ENCODE results near the gene SREBF1. TPM values are rescaled to one million over a fixed set of nuclear protein-coding genes. Genes with fewer than 3 reads are reported as not detected.

The SREBF1 gene
- total and polyA plus RNA-seq, 2 of the 4 experiments (the other 2 are of a cell fraction), result 3.4 to 20.4 TPM

- TF ChIP-seq, protein P1, sequence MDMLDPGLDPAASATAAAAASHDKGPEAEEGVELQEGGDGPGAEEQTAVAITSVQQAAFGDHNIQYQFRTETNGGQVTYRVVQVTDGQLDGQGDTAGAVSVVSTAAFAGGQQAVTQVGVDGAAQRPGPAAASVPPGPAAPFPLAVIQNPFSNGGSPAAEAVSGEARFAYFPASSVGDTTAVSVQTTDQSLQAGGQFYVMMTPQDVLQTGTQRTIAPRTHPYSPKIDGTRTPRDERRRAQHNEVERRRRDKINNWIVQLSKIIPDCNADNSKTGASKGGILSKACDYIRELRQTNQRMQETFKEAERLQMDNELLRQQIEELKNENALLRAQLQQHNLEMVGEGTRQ (IDR thresholded peaks at IDR 0.05; ENCODE audit: low read depth, low read length), result no peak
- TF ChIP-seq POLR2A (IDR thresholded peaks at IDR 0.05; ENCODE audit: low read depth, low read length), result no peak; the same call in 1 of the 2 replicates
Measured at GRCh38 chr17:17859909-17860765, 23.4 kb upstream of the SREBF1 start (continued).

GRCh38 chr17:17857496-17857895 is 20.7 kb upstream of the SREBF1 start:
- Histone ChIP-seq H2BK5ac (ENCODE audit: low read depth, low read length, poor library complexity, severe bottlenecking) (no peak overlapping the region), H4K5ac (ENCODE audit: low read depth, low read length) (no peak overlapping the region), H3K23ac (ENCODE audit: low read depth, low read length) (no peak overlapping the region), H3K9me1 (ENCODE audit: insufficient read depth, low read length) (peaks cover 5% of the 10 kb centered on the region), H3K9me3 (ENCODE audit: control insufficient read depth, insufficient read depth, low read length) (no peaks in the 10 kb centered on the region), H3K27ac (ENCODE audit: insufficient read depth, low read length) (no peak overlapping the region), H2BK15ac (ENCODE audit: low read depth, low read length) (no peak overlapping the region), H3K14ac (replicated peaks; ENCODE audit: low read depth, low read length) (no peak overlapping the region), H3K56ac (ENCODE audit: extremely low read depth, insufficient read depth, low read length) (no peak overlapping the region), H3K27me3 (ENCODE audit: control insufficient read depth, insufficient read depth, low read length) (no peaks in the 10 kb centered on the region), H4K20me1 (ENCODE audit: insufficient read depth, low read length) (no peaks in the 10 kb centered on the region), H2AK9ac (replicated peaks; ENCODE audit: low read depth, low read length, poor library complexity) (no peak overlapping the region), H3K18ac (ENCODE audit: low read depth, low read length) (no peak overlapping the region), H4K8ac (ENCODE audit: low read depth in 2 of 2, low read length in 2 of 2) (no peak overlapping the region), H3K4ac (ENCODE audit: low read depth, low read length) (no peak overlapping the region), H3K36me3 (ENCODE audit: control insufficient read depth, insufficient read depth, low read length) (peaks cover 7% of the 10 kb centered on the region), H2BK120ac (ENCODE audit: low read depth, low read length) (no peak overlapping the region), H3K4me3 (ENCODE audit: insufficient read depth, low read depth, low read length) (no peak overlapping the region), H3K9ac (ENCODE audit: low read depth, low read length) (no peak overlapping the region), H3K4me2 (ENCODE audit: low read depth, low read length) (no peak overlapping the region), H3K4me1 (ENCODE audit: control insufficient read depth, insufficient read depth, low read length) (peaks cover 6% of the 10 kb centered on the region; the same call in 1 of the 2 replicates), H4K91ac (ENCODE audit: insufficient read depth, low read depth, low read length) (no peak overlapping the region), H2AK5ac (ENCODE audit: low read depth, low read length) (no peak overlapping the region), H2BK20ac (ENCODE audit: low read depth, low read length) (no peak overlapping the region), H2AFZ (replicated peaks; ENCODE audit: low read length, poor library complexity) (no peak overlapping the region), H3K79me1 (ENCODE audit: low read depth in 1 of 2, low read length in 2 of 2) (no peaks in the 10 kb centered on the region; a peak in 1 of 4 replicates)
- ATAC-seq (ENCODE audit: low read depth), result no peak
- ChIA-PET POLR2A (ENCODE audit: unreplicated experiment) (no interaction called here), CTCF (interaction anchor here (0.6 kb wide), 1 partner anchor 121 kb away, joined by 4 read pairs; no protein-coding TSS in a partner anchor)
- no TSS peak for BruUV-seq (replicated peaks)
- dilution Hi-C loops (cut with HindIII; ENCODE audit: low sequenced_read_pairs, unreplicated experiment), result no loop called here
- intact Hi-C loops (cut with micrococcal nuclease), result no loop called here
- TF ChIP-seq MAZ (IDR thresholded peaks at IDR 0.05; ENCODE audit: borderline replicate concordance, low read depth, low read length) (no peak), RFX5 (IDR thresholded peaks at IDR 0.05; ENCODE audit: low read depth, low read length) (no peak), RAD21 (IDR thresholded peaks at IDR 0.05; ENCODE audit: low read length) (no peak), BHLHE40 (IDR thresholded peaks at IDR 0.05; ENCODE audit: low read depth, low read length) (no peak), RCOR1 (IDR thresholded peaks at IDR 0.05; ENCODE audit: insufficient replicate concordance, low read length) (no peak), MAFK (IDR thresholded peaks at IDR 0.05; ENCODE audit: low read depth, low read length) (no peak)
- TF ChIP-seq, protein P1 (IDR thresholded peaks at IDR 0.05; ENCODE audit: low read depth, low read length), result no peak
- TF ChIP-seq, protein P2, sequence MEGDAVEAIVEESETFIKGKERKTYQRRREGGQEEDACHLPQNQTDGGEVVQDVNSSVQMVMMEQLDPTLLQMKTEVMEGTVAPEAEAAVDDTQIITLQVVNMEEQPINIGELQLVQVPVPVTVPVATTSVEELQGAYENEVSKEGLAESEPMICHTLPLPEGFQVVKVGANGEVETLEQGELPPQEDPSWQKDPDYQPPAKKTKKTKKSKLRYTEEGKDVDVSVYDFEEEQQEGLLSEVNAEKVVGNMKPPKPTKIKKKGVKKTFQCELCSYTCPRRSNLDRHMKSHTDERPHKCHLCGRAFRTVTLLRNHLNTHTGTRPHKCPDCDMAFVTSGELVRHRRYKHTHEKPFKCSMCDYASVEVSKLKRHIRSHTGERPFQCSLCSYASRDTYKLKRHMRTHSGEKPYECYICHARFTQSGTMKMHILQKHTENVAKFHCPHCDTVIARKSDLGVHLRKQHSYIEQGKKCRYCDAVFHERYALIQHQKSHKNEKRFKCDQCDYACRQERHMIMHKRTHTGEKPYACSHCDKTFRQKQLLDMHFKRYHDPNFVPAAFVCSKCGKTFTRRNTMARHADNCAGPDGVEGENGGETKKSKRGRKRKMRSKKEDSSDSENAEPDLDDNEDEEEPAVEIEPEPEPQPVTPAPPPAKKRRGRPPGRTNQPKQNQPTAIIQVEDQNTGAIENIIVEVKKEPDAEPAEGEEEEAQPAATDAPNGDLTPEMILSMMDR (conservative IDR thresholded peaks at IDR 0.05; ENCODE audit: low read depth, low read length), result no peak
- no peak for DNase-seq
- in situ Hi-C loops (cut with MboI; ENCODE audit: low sequenced_read_pairs), result loop anchor here (5.0 kb wide), 1 partner anchor 180 kb away; no protein-coding TSS in a partner anchor
- WGBS, 2 experiments (ENCODE audit: extremely low coverage in 2 of 2, insufficient read length in 1 of 2), result 60% methylated on average over 1 of the region's 4 CpGs; no CpG with 5 or more reads in 1 of the 2 experiments

Data from IMR-90 (cell line).